H1 (cell line): ENCODE measurements around the gene DENND5B. TPM values are rescaled to one million over a fixed set of nuclear protein-coding genes. Genes with fewer than 3 reads are reported as not detected.

Source experiments
- CTCF ChIA-PET: fragments of 300-600 bp; sonication (Branson Sonifier 250); formaldehyde crosslinking; loops from one replicate; lab custom pipeline; 2021; ENCODE audit not compliant: partially characterized antibody; lab: Charles Lee
- POLR2A ChIA-PET: fragments of 300-600 bp; sonication (Branson Sonifier 250); formaldehyde crosslinking; loops from one replicate; lab custom pipeline; 2021; ENCODE audit warnings: inconsistent platforms; ENCODE audit not compliant: partially characterized antibody; lab: Charles Lee
- DNase-seq, 2 experiments: peaks; one replicate each; pipeline versions ENCODE4 v3.0.0 to v3.0.0-alpha.2; 2010 to 2022; ENCODE audit warnings: low spot score in 2 of 2, low read depth in 1 of 2, mixed read lengths in 1 of 2
- FAIRE-seq: peaks from 2 replicates; lab custom pipeline; 2011; peaks lifted over from hg19 to GRCh38; lab: Jason Lieb, UNC
- H2AFZ ChIP-seq: 2 replicates; pipeline ENCODE4 v1.8.1; 2012; ENCODE audit warnings: low read length, inconsistent platforms
- H2AK5ac ChIP-seq: 2 replicates; pipeline ENCODE4 v1.6.1; 2013; ENCODE audit warnings: low read depth, low read length
- H2BK120ac ChIP-seq: replicated peaks from 2 replicates; pipeline ENCODE3; 2013; ENCODE audit warnings: low read depth, low read length, inconsistent platforms
- H2BK12ac ChIP-seq: 2 replicates; pipeline ENCODE4 v1.6.1; 2013; ENCODE audit warnings: low read depth, low read length
- H2BK15ac ChIP-seq: 2 replicates; pipeline ENCODE4 v1.6.1; 2013; ENCODE audit warnings: low read length
- H2BK20ac ChIP-seq: 2 replicates; pipeline ENCODE4 v1.6.1; 2013; ENCODE audit warnings: low read length
- H2BK5ac ChIP-seq: 2 replicates; pipeline ENCODE4 v1.6.1; 2013; ENCODE audit warnings: low read depth, low read length
- H3K14ac ChIP-seq: 2 replicates; pipeline ENCODE4 v1.6.1; 2013; ENCODE audit warnings: inconsistent platforms; ENCODE audit not compliant: insufficient read length
- H3K18ac ChIP-seq: 2 replicates; pipeline ENCODE4 v1.6.1; 2013; ENCODE audit warnings: low read length; ENCODE audit errors: extremely low read depth
- H3K23ac ChIP-seq: 2 replicates; pipeline ENCODE4 v1.6.1; 2013; ENCODE audit warnings: inconsistent platforms; ENCODE audit not compliant: insufficient read length
- H3K23me2 ChIP-seq: 2 replicates; pipeline ENCODE4 v1.6.1; 2013; ENCODE audit warnings: low read depth, low read length
- H3K27ac ChIP-seq: 2 replicates; pipeline ENCODE4 v1.6.1; 2011; ENCODE audit warnings: low read depth, low read length, inconsistent platforms
- H3K27me3 ChIP-seq, 4 experiments: replicated peaks in 1 of 4; 1 replicate in 1 of 4; 2 replicates in 3 of 4; pipeline versions ENCODE4 v1.6.1 to v1.8.1; 2011 to 2013; ENCODE audit warnings: low read length in 3 of 4, mild to moderate bottlenecking in 3 of 4, inconsistent platforms in 2 of 4, mixed read lengths in 2 of 4, moderate library complexity in 1 of 4; ENCODE audit not compliant: control insufficient read depth in 3 of 4, insufficient read depth in 3 of 4; ENCODE audit errors: extremely low read depth in 1 of 4
- H3K36me3 ChIP-seq, 4 experiments: 2 replicates each; pipeline versions ENCODE4 v1.6.1 to v1.8.1; 2011 to 2013; ENCODE audit warnings: mild to moderate bottlenecking in 4 of 4, low read length in 3 of 4, moderate library complexity in 2 of 4, control low read depth in 1 of 4, inconsistent platforms in 1 of 4; ENCODE audit not compliant: insufficient read depth in 4 of 4, control insufficient read depth in 2 of 4
- H3K4ac ChIP-seq: replicated peaks from 2 replicates; pipeline ENCODE3; 2013; ENCODE audit warnings: low read length, low read depth, mixed read lengths, inconsistent platforms; ENCODE audit not compliant: insufficient read length
- H3K4me1 ChIP-seq, 4 experiments: replicated peaks in 1 of 4; 1 replicate in 1 of 4; 2 replicates in 3 of 4; pipeline versions ENCODE4 v1.6.1 to v1.8.1; 2011 to 2013; ENCODE audit warnings: low read length in 3 of 4, inconsistent platforms in 2 of 4, mixed read lengths in 1 of 4; ENCODE audit not compliant: insufficient read depth in 4 of 4, control insufficient read depth in 3 of 4
- H3K4me2 ChIP-seq, 2 experiments: 2 replicates each; pipeline versions ENCODE4 v1.6.1 to v1.8.1; 2011 to 2013; ENCODE audit warnings: low read depth in 2 of 2, low read length in 2 of 2, control low read depth in 1 of 2, inconsistent platforms in 1 of 2, mild to moderate bottlenecking in 1 of 2; ENCODE audit not compliant: insufficient read depth in 1 of 2
- H3K4me3 ChIP-seq, 4 experiments: fragments of 200-600, 300-600 bp in 1 of 4; sonication (generic), shearing (Covaris generic), sonication (Bioruptor Twin) in 1 of 4; 2 replicates each; pipeline versions ENCODE4 v1.5.1 to v1.8.1; 2011 to 2016; ENCODE audit warnings: low read length in 4 of 4, low read depth in 3 of 4, control low read depth in 2 of 4, inconsistent platforms in 2 of 4, mild to moderate bottlenecking in 2 of 4, mixed read lengths in 1 of 4, moderate library complexity in 1 of 4; ENCODE audit not compliant: insufficient read depth in 2 of 4; ENCODE audit errors: extremely low read depth in 1 of 4
- H3K56ac ChIP-seq: replicated peaks from 2 replicates; pipeline ENCODE3; 2013; ENCODE audit warnings: low read depth, mild to moderate bottlenecking, mixed read lengths, low read length, inconsistent platforms; ENCODE audit not compliant: insufficient read length
- H3K79me1 ChIP-seq: 2 replicates; pipeline ENCODE4 v1.6.1; 2013; ENCODE audit warnings: low read depth, low read length, control low read depth
- H3K79me2 ChIP-seq, 2 experiments: 2 replicates each; pipeline versions ENCODE4 v1.6.1 to v1.8.1; 2012 to 2013; ENCODE audit warnings: low read length in 2 of 2, mild to moderate bottlenecking in 2 of 2, inconsistent platforms in 1 of 2; ENCODE audit not compliant: insufficient read depth in 2 of 2, control insufficient read depth in 1 of 2
- H3K9ac ChIP-seq, 4 experiments: replicated peaks in 1 of 4; 1 replicate in 1 of 4; 2 replicates in 3 of 4; pipeline versions ENCODE4 v1.6.1 to v1.8.1; 2011 to 2013; ENCODE audit warnings: low read depth in 3 of 4, low read length in 3 of 4, control low read depth in 2 of 4, mild to moderate bottlenecking in 2 of 4, moderate library complexity in 2 of 4, inconsistent platforms in 1 of 4; ENCODE audit errors: extremely low read depth in 1 of 4
- H3K9me3 ChIP-seq, 2 experiments: 2 replicates each; pipeline versions ENCODE4 v1.6.1 to v1.8.1; 2012 to 2013; ENCODE audit warnings: mild to moderate bottlenecking in 2 of 2, moderate library complexity in 2 of 2, control low read depth in 1 of 2, inconsistent platforms in 1 of 2, low read depth in 1 of 2, low read length in 1 of 2, mixed read lengths in 1 of 2; ENCODE audit not compliant: insufficient read depth in 2 of 2
- H4K20me1 ChIP-seq, 2 experiments: replicated peaks in 1 of 2; 2 replicates each; pipeline versions ENCODE3 to v1.8.1; 2011 to 2013; ENCODE audit warnings: inconsistent platforms in 2 of 2, low read length in 2 of 2, mild to moderate bottlenecking in 1 of 2; ENCODE audit not compliant: insufficient read depth in 2 of 2, control insufficient read depth in 1 of 2
- H4K5ac ChIP-seq: 2 replicates; pipeline ENCODE4 v1.6.1; 2013; ENCODE audit warnings: low read length, low read depth, mixed read lengths, inconsistent platforms; ENCODE audit not compliant: insufficient read length
- H4K8ac ChIP-seq: 2 replicates; pipeline ENCODE4 v1.8.0; 2013; ENCODE audit warnings: mild to moderate bottlenecking, moderate library complexity, low read length, inconsistent platforms; ENCODE audit not compliant: insufficient read depth; ENCODE audit errors: extremely low read depth
- H4K91ac ChIP-seq: replicated peaks from 2 replicates; pipeline ENCODE3; 2013; ENCODE audit warnings: low read length, mixed read lengths, inconsistent platforms; ENCODE audit not compliant: insufficient read length
- CTCF ChIP-seq, 3 experiments: IDR thresholded peaks; 1 replicate in 2 of 3; 2 replicates in 1 of 3; pipeline versions ENCODE4 v1.5.1 to v1.6.1; 2011; ENCODE audit warnings: low read length in 3 of 3, mild to moderate bottlenecking in 3 of 3, inconsistent platforms in 2 of 3, low read depth in 1 of 3, moderate library complexity in 1 of 3; ENCODE audit not compliant: insufficient read depth in 1 of 3; ENCODE audit errors: control extremely low read depth in 1 of 3
- WGBS, 2 experiments: shearing (Covaris generic) in 1 of 2; methylation state at CpG; one replicate each; pipeline versions ENCODE4 v1.1.6 to v1.1.7; 2013 to 2015; ENCODE audit warnings: low lambda C conversion rate in 2 of 2, mixed read lengths in 2 of 2, inconsistent platforms in 1 of 2, low coverage in 1 of 2, missing lambda C conversion rate in 1 of 2; ENCODE audit not compliant: insufficient replicate concordance in 2 of 2, insufficient coverage in 1 of 2, insufficient read length in 1 of 2; ENCODE audit errors: extremely low coverage in 1 of 2, missing lambda C conversion rate in 1 of 2; 5-methylcytosine and 5-hydroxymethylcytosine counted together
- polyA plus RNA-seq, 7 experiments: library from polyadenylated mRNA; depleted of rRNA in 3 of 7; stranded (reverse) in 5 of 7; unstranded in 2 of 7; fragments of >200 nt in 5 of 7; fragments of 200-250 nt in 2 of 7; gene quantifications; 1 replicate in 5 of 7; 2 replicates in 1 of 7; 4 replicates in 1 of 7; pipeline versions ENCODE4 v1.2.1 to v1.2.3, GENCODE V29; 2011 to 2013; ENCODE audit warnings: missing spikeins in 2 of 7, mixed read lengths in 2 of 7
- total RNA-seq: library from RNA; stranded (reverse); fragmentation: NEBNext Ultra II Directional; extraction: Animal tissue kit (Norgen Biotek cat#: 25700); gene quantifications from 2 replicates; pipeline ENCODE4 v1.2.1, GENCODE V29; 2021

The DENND5B gene
- total and polyA plus RNA-seq, 2 of the 8 experiments (the other 6 are each of a cell fraction or from before 2014, with no cell fraction given): 13.4 to 20.2 TPM

- Histone ChIP-seq H2BK20ac (no peak overlapping the region), H4K8ac (no peak overlapping the region), H3K18ac (no peak overlapping the region), H3K27me3 (no peaks in the 10 kb centered on the region), H3K9me3 (no peaks in the 10 kb centered on the region), H3K23ac (no peak overlapping the region), H2BK15ac (no peak overlapping the region), H3K4me2 (no peak overlapping the region), H4K5ac (no peak overlapping the region), H3K14ac (no peak overlapping the region), H3K23me2 (no peaks in the 10 kb centered on the region), H3K4me1 (peaks cover 0 to 18% (median 5%) of the 10 kb centered on the region in 4 experiments; a peak in 4 of 7 replicates), H3K27ac (no peak overlapping the region), H3K9ac (no peak overlapping the region), H3K56ac (no peak overlapping the region), H2AFZ (no peak overlapping the region), H4K91ac (no peak overlapping the region), H4K20me1 (no peaks in the 10 kb centered on the region), H3K79me2 (no peaks in the 10 kb centered on the region), H3K4me3 (no peak overlapping the region), H2BK120ac (no peak overlapping the region), H2AK5ac (no peak overlapping the region), H3K4ac (no peak overlapping the region), H2BK5ac (no peak overlapping the region), H3K36me3 (no peaks in the 10 kb centered on the region), H3K79me1 (no peaks in the 10 kb centered on the region), H2BK12ac (0 out of 2 replicates have a peak overlapping the region, but pooled peaks have one; percentile 4)
- DNase-seq (no peak), FAIRE-seq (no peak)
- ChIA-PET CTCF (interaction anchor here (0.9 to 1.2 kb wide), 5 partner anchors 15 to 303 kb away, joined by 3 to 4 read pairs (median 3); no protein-coding TSS in a partner anchor), POLR2A (interaction anchor here (0.6 to 7.6 kb wide), 5 partner anchors 9 to 44 kb away, joined by 3 to 68 read pairs (median 22); partner anchors contain the start of gene SINHCAF)
- WGBS, 2 experiments: 92% methylated on average over 1 of the region's 1 CpG; no CpG with 5 or more reads in 1 of the 2 experiments
- no peak for TF ChIP-seq CTCF (IDR thresholded peaks at IDR 0.05; ENCODE audit: control extremely low read depth in 1 of 3, insufficient read depth in 1 of 3, low read depth in 1 of 3, low read length in 3 of 3)
Observed at GRCh38 chr12:31342286-31342685, 248.7 kb downstream of the DENND5B start.
